Heart left ventricle (tissue), 16 donors: ENCODE results near the gene ATF6B. TPM values are rescaled to one million over a fixed set of nuclear protein-coding genes. Genes with fewer than 3 reads are reported as not detected.

ENCODE experiments used
- ATAC-seq, 4 donors: fragments of 200-7000 bp; cut with Tn5 transposase; one replicate each; pipeline ENCODE4 v1.9.1; 2020 to 2022; ENCODE audit warnings: moderate library complexity in 4 of 4, mild to moderate bottlenecking in 3 of 4, moderate number of reproducible peaks in 1 of 4
- DNase-seq, 5 donors: peaks; one replicate each; pipeline ENCODE4 v3.0.0-alpha.2; 2020
- H3K27ac ChIP-seq, 12 donors: fragments of 200-600 bp; sonication (generic) in 4 of 12; one replicate each; pipeline versions ENCODE4 v1.5.0 to v1.8.0; 2016 to 2022; ENCODE audit warnings: mild to moderate bottlenecking in 2 of 12
- H3K27me3 ChIP-seq, 9 donors: fragments of 200-600 bp; sonication (generic) in 2 of 9; one replicate each; pipeline versions ENCODE4 v1.5.1 to v1.8.0; 2016 to 2022; ENCODE audit warnings: mild to moderate bottlenecking in 3 of 9
- H3K36me3 ChIP-seq, 9 donors: fragments of 200-600 bp; sonication (generic) in 2 of 9; one replicate each; pipeline versions ENCODE4 v1.5.0 to v1.8.0; 2018 to 2022; ENCODE audit warnings: mild to moderate bottlenecking in 2 of 9
- H3K4me1 ChIP-seq, 12 donors: fragments of 200-600 bp; sonication (generic) in 4 of 12; one replicate each; pipeline versions ENCODE4 v1.5.0 to v1.8.0; 2016 to 2022; ENCODE audit warnings: mild to moderate bottlenecking in 3 of 12
- H3K4me3 ChIP-seq, 12 donors: fragments of 200-600 bp; sonication (generic) in 4 of 12; one replicate each; pipeline versions ENCODE4 v1.5.0 to v1.8.0; 2017 to 2022; ENCODE audit warnings: mild to moderate bottlenecking in 9 of 12, moderate library complexity in 4 of 12
- H3K9me3 ChIP-seq, 12 donors: fragments of 200-600 bp; sonication (generic) in 4 of 12; one replicate each; pipeline versions ENCODE4 v1.5.0 to v1.8.0; 2016 to 2022; ENCODE audit warnings: mild to moderate bottlenecking in 1 of 12
- POLR2A ChIP-seq, 2 donors: fragments of 450-650 bp; IDR thresholded peaks; one replicate each; pipeline ENCODE4 v1.6.1; 2017; ENCODE audit warnings: antibody characterized with exemption in 2 of 2, mild to moderate bottlenecking in 2 of 2, moderate library complexity in 2 of 2
- WGBS, 4 donors: extraction: QIAGEN DNeasy Blood & Tissue Kit in 2 of 4; methylation state at CpG; one replicate each; pipeline versions ENCODE4 v1.1.5 to v1.1.7; 2013 to 2018; 5-methylcytosine and 5-hydroxymethylcytosine counted together
- intact Hi-C, 10 donors: fragments of 100-400 bp; cut with DNase I; formaldehyde crosslinking; loops; one replicate each; pipeline versions ENCODE4 v1.11.1 to v1.14.2; 2022
- polyA plus RNA-seq, 2 donors: library from polyadenylated mRNA; stranded (reverse); fragments of 200-250 nt; gene quantifications; one replicate each; pipeline ENCODE4 v1.2.3, GENCODE V29; 2013
- total RNA-seq, 9 donors: library from RNA; depleted of rRNA in 2 of 9; stranded (reverse); fragments of >200 nt in 2 of 9; fragmentation: NEBNext Ultra II Directional in 3 of 9; extraction: Animal tissue kit (Norgen Biotek cat#: 25700) in 3 of 9; gene quantifications; one replicate each; pipeline versions ENCODE4 v1.1.0 to v1.2.4, GENCODE V29; 2016 to 2023
- TF ChIP-seq, protein P1 (sequence below), 12 donors: fragments of 200-600 bp; sonication (generic) in 4 of 12; IDR thresholded peaks; one replicate each; pipeline versions ENCODE4 v1.5.0 to v1.8.0; 2018 to 2022; ENCODE audit warnings: antibody characterized with exemption in 12 of 12, mild to moderate bottlenecking in 5 of 12
- donor health status: ischemic (EF 13 %, LVEDD 7.1; RV severe dilation, severe dysfunction).
- donor health status: healthy with polysubstance abuse.
- donor health status: DM: no; HTN: yes; CAD: no.
- donor health status: DM: no; HTN: no; CAD: no.
- donor health status: ischemic (EF 25% LVEDD 6.9; RV normal size, moderate dysfunction).
- donor health status: ischemic (EF 25% LVEDD 5.7; RV mildly dilated, moderate dysfunction).
- donor health status: healthy.
- donor health status: DM: yes; HTN: yes; CAD: no.
- donor health status: ischemic (EF 35%, LVEDD 5.7; RV mildly dilated, moderate dysfunction).
- donor health status: nonischemic (EF 11% LVEDD 7.7; RV severe dilation, severe dysfunction).
- donor health status: DM: yes; HTN: yes; CAD: no.
- donor health status: PGD.
- donor health status: ischemic (EF 29% LVEDD 5.4; RV normal size, mild dysfunction).
- donor health status: nonischemic (EF 23%, LVEDD 6.1; RV moderate dilation, normal function).

Gene ATF6B
- total and polyA plus RNA-seq, 11 donors = 11.1 to 56.8 (median 28.7) TPM

DNA sequence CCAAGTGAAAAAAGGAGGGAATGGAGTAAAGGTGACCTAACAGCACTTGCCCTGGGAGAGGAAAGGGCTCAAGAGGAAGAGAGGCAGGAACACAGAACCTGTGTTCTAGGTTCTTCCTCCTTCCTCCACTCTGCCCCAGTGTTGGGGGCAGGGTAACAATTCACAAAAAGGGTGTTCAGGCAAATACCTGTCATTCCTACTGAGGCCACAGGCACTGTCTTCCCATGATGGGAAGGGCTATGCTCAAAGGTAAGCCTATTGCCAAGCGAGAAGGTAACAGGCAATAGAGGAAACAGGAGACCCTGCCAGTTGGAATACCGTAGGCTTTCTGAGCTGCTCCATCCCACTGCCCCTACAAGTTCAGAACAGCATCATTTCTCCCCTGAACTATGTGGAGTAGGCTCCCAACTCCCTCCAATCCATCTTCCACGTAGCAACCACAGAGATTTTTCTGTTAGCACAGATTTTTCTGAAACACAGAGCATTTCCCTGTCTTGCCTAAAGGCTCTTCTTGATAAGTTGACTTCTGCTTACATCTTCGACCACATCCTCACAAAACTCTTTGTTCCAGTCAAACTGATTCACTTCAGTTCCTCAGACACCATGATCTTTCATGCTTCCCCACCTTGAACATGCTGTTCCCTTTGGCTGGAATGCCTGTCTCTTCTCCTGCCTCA is 45.1 kb upstream of the ATF6B start:
- intact Hi-C loops = loop anchor here in 2 of 10 donors (10.0 kb wide), 1 partner anchor 508 kb away; the partner anchor contains the start of genes C6orf47 (in 2 of the 2), CSNK2B (in 2 of the 2), GPANK1 (in 2 of the 2) and LY6G5B (in 2 of the 2)
- no peaks in the 10 kb centered on the region for H3K27me3 ChIP-seq
- DNase-seq (no peak), ATAC-seq (no peak)
- no peaks in the 10 kb centered on the region for H3K9me3 ChIP-seq
- H3K27ac ChIP-seq = no peak overlapping the region
- H3K4me3 ChIP-seq = no peak overlapping the region
- H3K4me1 ChIP-seq = peaks cover 5 to 39% (median 22%) of the 10 kb centered on the region in 12 donors
- peaks cover 0 to 33% (median 31%) of the 10 kb centered on the region in 9 donors for H3K36me3 ChIP-seq
- 80 to 88% (median 84%) methylated on average over 4 of the region's 4 CpGs for WGBS, 4 donors
- no peak for TF ChIP-seq POLR2A (IDR thresholded peaks at IDR 0.05)
- TF ChIP-seq, protein P1, sequence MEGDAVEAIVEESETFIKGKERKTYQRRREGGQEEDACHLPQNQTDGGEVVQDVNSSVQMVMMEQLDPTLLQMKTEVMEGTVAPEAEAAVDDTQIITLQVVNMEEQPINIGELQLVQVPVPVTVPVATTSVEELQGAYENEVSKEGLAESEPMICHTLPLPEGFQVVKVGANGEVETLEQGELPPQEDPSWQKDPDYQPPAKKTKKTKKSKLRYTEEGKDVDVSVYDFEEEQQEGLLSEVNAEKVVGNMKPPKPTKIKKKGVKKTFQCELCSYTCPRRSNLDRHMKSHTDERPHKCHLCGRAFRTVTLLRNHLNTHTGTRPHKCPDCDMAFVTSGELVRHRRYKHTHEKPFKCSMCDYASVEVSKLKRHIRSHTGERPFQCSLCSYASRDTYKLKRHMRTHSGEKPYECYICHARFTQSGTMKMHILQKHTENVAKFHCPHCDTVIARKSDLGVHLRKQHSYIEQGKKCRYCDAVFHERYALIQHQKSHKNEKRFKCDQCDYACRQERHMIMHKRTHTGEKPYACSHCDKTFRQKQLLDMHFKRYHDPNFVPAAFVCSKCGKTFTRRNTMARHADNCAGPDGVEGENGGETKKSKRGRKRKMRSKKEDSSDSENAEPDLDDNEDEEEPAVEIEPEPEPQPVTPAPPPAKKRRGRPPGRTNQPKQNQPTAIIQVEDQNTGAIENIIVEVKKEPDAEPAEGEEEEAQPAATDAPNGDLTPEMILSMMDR (IDR thresholded peaks at IDR 0.05) = no peak

GRCh38 chr6:32171234-32171633 is 43.2 kb upstream of the ATF6B start:
- no peaks in the 10 kb centered on the region for H3K9me3 ChIP-seq
- H3K4me3 ChIP-seq = no peak overlapping the region
- ATAC-seq = no peak
- peaks cover 0 to 28% (median 12%) of the 10 kb centered on the region in 12 donors for H3K4me1 ChIP-seq
- no peak overlapping the region for H3K27ac ChIP-seq
- 91 to 96% (median 94%) methylated on average over 6 of the region's 6 CpGs for WGBS, 4 donors
- intact Hi-C loops = loop anchor here in 2 of 10 donors (10.0 kb wide), 1 partner anchor 506 kb away; the partner anchor contains the start of genes C6orf47 (in 2 of the 2), CSNK2B (in 2 of the 2), GPANK1 (in 2 of the 2) and LY6G5B (in 2 of the 2)
- H3K27me3 ChIP-seq = no peaks in the 10 kb centered on the region
- peaks cover 0 to 53% (median 49%) of the 10 kb centered on the region in 9 donors for H3K36me3 ChIP-seq
- DNase-seq = no peak
- TF ChIP-seq, protein P1 (IDR thresholded peaks at IDR 0.05) = no peak
- no peak for TF ChIP-seq POLR2A (IDR thresholded peaks at IDR 0.05)

- ATAC-seq (no peak), DNase-seq (no peak)
- H3K4me3 ChIP-seq = no peak overlapping the region
- TF ChIP-seq POLR2A (IDR thresholded peaks at IDR 0.05) = no peak
- TF ChIP-seq, protein P1 (IDR thresholded peaks at IDR 0.05) = no peak
- H3K4me1 ChIP-seq = peaks cover 0 to 25% (median 9%) of the 10 kb centered on the region in 12 donors
- WGBS, 4 donors = 92 to 96% (median 93%) methylated on average over 10 to 11 of the region's 11 CpGs
- no peaks in the 10 kb centered on the region for H3K9me3 ChIP-seq
- no peak overlapping the region for H3K27ac ChIP-seq
- H3K27me3 ChIP-seq = no peaks in the 10 kb centered on the region
- intact Hi-C loops = loop anchor here in 2 of 10 donors (10.0 kb wide), 1 partner anchor 505 kb away; the partner anchor contains the start of genes C6orf47 (in 2 of the 2), CSNK2B (in 2 of the 2), GPANK1 (in 2 of the 2) and LY6G5B (in 2 of the 2)
- H3K36me3 ChIP-seq = peaks cover 0 to 60% (median 55%) of the 10 kb centered on the region in 9 donors
Measured at GRCh38 chr6:32170294-32170693, 42.2 kb upstream of the ATF6B start.
